KG1 (cell line): ENCODE data around the gene ZIC1.

Experiments
- DNase-seq: peaks from one replicate; lab custom pipeline; 2025; lab: John Stamatoyannopoulos, UW

ZIC1 gene

GRCh38 chr3:147410116-147410525 lies 956 bp downstream of the ZIC1 start:
- no peak for DNase-seq

GRCh38 chr3:147410526-147411237 lies 1.5 kb downstream of the ZIC1 start:
- DNase-seq: no peak

DNA sequence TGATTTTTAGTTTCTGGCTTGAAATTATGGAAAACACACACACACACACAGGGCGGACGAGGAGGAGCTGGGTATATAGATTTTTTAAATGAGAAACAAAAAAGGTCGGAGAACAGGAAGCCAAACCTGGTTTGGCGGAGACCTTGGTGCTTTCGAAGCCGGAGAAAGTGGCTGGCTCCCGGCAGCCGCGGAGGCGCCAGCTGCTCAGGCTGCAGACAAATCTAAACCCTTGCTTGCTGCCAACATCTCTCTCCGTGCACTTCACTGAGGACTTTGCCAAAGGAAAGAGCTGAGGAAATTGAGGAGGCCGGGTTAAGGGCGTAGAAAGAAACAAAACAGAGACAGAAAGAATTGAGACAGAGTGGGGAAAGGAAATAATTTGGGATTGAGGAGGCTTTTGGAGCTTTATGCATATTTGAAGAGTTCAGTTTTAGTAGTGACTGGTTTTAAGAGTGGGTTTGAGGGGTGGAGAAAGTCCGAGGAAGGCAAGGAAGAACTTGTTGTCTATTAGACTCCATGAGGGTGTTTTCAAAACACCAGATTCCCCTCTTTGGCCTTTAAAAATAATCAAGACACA lies 2.2 kb downstream of the ZIC1 start:
- no peak for DNase-seq

DNA sequence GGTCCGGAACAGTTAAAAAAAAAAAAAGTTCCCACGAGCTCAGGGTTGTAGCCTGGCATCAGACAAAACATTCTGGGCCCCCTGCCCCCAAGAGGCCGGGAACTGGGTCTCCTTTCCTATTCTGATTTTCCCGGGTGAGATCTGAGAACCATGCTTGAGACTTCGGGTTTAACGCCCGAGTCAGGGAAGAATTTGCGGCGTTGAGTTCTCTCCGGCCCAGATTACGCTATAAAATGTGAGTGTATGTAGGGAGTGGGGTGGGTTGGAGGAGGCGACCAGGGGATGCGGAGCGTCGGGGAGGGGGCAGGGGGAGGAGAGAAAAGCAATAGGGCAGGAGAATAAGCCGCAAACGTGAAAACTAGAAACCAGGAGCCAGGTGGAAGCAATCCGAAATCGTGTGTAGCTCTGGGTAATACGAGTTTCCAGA lies 2.7 kb downstream of the ZIC1 start:
- DNase-seq: no peak

DNA sequence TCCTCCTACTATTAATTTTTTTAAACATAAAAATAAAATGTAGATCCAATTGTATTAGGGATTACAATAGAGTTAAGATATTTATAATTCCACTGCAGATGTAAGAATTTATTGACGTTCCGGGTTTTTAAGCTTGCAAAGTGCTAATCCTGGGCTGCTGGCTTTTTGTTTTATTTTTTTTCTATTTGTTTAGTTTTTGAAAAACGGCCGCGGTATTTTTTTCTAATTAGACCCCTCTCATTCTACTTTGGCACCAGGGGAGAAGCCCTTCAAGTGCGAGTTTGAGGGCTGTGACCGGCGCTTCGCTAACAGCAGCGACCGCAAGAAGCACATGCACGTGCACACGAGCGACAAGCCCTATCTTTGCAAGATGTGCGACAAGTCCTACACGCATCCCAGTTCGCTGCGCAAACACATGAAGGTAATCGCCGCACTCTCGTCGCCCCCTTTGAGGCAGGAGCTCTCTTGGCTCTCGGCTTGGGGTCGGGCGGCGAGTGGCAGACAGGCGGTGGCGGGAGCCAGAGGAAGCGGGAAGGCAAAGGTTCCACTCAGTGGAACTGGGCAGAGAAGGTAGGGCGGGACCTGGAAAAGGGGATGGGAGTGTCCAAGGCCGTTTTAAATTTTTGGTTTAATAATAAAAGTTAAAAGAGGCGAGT lies 3.2 kb downstream of the ZIC1 start:
- DNase-seq: no peak

GRCh38 chr3:147412917-147413685 lies 3.9 kb downstream of the ZIC1 start:
- no peak for DNase-seq

- no peak for DNase-seq
Measured at GRCh38 chr3:147413686-147414389, 4.7 kb downstream of the ZIC1 start.

DNA sequence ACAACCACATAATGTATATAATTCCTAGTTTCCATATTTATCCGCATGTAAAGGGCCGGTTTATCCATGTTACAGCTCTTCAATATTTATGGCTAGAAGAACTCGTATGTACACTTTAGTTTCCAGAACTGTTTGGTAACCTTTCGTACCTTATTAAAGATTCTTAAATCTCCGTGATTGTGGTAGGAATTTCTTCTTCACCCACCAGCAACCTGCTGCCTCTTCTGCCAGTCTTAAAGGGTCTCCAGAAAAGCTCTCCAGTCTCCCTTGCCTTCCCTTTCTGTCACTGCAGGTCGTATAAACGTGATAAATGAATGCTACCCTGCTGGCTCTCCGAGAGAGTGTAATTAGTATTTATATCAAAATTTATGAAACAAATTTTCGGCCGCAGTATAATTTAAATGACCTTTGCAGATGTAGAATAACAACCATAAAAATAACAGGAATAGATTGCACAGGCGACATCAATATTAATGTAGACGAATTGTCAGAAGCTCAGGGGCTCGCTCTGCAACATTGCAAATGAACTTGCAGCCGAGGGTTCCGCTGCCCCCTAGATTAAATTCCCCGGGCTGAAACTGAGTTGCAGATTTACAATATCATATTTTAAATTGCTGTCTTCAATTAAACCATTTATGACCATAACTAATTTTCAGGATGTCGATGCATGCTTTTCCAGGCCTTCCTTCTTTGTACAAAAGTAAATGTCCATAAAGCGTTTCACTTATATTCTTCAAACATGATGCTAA lies 5.4 kb downstream of the ZIC1 start:
- DNase-seq: no peak

- DNase-seq: no peak
Measured at GRCh38 chr3:147415286-147415685, 6.1 kb downstream of the ZIC1 start.

GRCh38 chr3:147415874-147416273 lies 6.7 kb downstream of the ZIC1 start:
- no peak for DNase-seq

- DNase-seq: no peak
Measured at GRCh38 chr3:147416931-147417330, 7.8 kb downstream of the ZIC1 start.

DNA sequence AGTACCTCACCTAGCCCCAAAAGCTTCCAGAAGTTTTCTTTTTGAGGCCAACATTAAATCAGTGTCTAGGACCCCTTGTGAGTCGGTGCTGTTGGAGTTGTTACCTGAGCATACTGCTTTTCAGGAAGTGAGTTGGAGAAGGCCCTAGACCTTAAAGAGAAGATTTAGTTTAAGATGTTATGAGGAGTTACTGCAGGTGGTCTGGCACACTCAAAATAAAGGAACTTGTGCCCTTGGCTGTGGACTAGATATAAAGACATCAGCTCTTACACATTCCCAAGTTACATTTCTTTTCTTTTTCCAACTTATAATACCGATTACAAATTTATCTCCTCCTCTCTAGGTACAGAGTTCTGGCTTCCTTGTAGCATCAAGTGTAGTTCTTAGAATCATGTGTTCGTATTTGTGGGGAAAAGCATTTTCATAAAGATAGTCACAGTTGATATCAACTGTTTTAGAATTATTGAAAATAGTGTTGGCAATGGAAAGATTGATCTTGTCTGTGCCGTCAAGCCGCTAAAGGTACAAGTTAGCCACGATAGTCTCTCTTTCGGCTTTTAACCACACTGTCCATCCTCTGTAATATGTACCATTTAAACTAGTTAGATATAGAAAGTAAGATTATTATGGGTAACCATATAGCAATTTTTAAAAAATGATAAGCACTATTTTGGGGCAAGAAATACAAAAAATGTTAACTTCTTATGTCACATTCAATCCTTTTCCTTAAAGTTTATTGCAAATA lies 8.6 kb downstream of the ZIC1 start:
- no peak for DNase-seq

DNA sequence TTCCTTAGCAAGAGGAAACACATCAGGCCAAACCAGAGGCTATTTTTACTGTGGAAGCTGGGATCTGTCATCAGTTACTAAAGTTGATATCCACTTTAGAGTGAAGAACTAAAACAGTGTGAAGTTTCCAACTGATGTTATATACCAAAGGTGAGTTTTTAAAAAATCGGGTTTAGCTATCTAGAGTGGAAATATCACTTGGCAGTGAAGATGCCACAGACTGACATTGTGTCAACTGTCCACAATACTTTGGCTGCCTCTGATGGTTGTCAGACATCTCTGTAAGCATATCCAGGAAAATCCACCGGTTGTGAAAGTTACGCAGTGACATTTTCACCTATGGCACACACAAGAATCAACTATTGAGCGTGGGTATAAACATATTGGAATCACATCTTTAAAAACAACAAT lies 9.2 kb downstream of the ZIC1 start:
- no peak for DNase-seq

DNA sequence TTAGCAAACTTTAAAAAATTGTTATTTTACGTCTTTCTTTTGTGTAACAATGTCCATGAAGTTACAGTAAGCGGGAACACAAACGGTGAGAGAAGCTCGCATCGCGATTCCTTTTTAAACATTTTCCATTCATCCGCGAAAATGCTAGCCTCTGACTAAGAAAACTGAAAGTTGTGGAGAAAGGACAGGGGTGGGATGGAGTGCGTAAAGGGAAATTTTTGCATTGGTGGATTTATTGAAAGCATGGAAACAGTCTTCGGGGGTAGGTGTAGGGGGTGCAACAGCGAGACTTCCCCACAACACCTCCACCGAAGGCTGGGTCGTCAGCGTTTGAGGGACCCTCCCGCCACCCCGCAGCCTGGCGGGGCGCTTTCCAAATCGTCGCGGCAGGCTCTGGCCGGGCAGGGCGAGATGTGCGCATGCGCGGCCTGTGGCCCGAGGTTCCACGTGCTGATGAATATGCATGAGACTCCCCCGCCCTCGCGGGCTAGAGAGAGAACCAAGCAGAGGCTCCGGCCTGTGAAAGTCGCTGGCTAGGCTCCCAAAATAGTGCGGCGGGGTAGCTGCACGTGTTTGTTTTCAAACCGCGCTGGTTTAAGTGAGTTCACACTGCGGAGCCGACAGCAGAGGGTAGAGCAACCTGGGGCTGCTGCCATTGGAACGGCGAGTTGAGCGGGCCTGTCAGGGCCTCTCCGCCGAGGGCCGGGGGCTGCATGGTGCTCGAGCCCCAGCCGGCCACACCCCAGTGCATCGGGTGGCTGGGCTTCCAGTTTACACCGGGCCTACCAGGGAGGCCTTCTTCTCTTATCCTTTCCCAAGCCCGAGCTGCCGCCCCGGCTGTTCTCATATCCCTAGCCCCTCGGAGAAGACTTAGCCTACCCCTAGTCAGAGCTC lies 9.9 kb downstream of the ZIC1 start:
- no peak for DNase-seq

DNA sequence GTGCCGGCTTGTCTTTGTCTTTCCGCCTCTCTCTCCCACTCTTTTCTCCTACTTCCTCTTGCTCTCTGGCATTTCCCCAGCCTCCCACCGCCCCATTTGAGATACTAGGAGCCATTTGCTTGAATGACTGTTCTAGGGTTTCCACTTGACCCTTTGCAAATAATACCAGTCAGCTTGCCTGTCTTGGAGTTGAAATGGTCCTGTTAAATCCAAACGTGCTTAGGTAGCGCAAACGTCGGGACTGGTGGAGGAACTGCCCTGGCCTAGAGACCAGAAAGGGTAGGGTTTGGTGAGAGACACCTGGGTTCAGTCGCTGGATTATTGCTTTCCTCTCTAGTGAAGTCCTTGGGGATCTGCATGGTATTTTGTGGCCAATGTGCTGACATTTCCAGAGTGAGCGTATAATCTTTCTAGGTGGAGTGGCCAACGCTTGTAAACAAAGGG lies 10.6 kb downstream of the ZIC1 start:
- no peak for DNase-seq

DNA sequence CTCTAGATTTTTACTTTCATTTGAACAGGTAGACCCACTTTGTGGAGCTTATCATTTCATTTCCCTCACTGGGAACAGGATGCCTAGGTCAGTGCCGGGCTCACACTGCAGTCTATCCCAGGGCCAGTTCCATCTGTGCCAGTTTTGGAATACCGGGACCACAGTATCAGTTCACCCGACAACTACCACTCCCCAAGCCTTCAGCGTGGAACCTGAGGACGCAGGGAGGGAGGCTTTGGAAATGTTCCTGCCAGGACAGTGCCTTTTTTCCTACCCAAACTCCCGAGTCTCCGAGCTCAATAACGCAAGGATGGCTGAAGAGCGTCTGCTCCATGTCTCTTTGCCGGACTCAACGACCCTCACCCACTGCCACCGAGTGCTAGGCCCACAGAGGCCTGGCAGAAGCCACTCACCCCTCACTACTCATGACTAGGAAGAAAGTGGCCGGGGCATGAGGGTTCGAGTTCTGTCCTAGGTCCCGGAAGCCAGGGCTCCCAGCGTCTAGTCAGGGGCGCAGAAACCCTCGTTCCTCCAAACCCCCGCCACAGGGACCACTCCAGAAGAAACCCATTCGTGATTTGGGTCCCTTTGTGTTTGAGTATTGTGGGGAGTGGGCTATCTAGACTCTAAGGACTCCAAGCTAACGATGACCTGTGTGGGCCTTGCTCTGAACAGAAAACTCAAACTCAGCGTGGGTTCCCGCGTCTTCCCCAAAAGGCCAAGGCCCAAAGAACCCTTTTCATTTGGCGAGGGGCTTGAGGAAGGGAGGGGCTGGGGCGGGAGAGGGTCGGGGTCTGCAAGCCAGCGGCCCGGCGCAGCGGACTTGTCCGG lies 11.4 kb downstream of the ZIC1 start:
- no peak for DNase-seq

DNA sequence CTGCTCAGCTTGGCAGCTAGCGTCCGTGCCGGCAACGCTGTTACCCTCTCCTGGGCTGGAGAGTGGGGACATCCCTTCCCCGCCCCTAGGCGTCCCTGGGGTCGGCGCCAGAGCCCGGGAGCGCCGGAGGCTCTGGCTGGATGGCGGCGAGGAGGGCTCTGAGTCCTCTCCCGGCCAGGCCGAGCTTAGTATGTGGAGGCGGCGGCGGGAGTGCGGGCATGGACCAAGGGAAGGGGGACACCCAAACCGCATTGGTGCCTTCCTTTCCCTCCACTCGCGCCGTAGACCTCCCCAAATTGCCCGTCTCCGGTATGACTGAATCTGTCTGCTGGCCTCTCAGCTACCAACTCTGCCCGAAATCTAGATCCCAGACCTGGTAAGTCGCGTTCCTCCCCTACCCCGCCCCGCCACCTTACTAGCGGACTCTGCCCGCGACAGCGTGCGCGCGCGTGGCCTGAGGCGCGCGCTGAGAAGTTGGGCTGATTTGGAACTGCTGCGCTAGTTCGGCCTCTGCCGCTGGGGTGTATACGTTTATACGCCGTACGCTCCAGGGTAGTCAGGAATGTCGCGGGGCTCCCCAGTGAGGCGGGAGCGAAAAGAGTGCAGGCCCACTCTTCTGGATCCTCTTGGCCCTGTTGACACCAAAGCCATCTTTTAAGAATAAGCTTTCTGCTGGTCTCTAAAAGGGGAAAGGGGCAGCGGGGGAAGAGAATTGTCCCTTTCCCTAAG lies 12.2 kb downstream of the ZIC1 start:
- no peak for DNase-seq

DNA sequence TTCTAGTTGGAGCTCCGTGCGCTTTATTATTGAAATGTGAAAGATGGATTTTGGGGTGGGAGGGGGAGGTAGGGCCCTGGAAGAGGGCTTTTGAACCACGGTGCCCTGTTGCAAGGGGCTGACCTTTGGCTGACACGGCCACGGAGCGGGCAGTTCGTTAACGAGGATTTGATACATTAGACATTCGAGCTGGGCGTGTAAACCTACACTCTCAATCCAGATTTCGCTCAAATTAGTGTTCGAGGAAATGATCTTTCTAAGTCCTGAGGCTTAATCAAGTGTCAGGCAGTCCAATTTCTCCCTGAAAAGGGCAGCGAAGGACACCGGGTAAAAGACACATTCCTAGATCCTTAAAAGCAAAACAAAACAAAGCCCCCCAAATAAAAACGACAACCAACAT lies 13.0 kb downstream of the ZIC1 start:
- no peak for DNase-seq
